Activated CD4-positive, alpha-beta T cell treated with anti-CD3 and anti-CD28 coated beads, Interleukin-2, Interleukin-4, amounts not matched to agents 100 ng/mL and 50 ng/mL, durations not matched to agents 16 hours and 8 hours (primary cell): ENCODE data around the gene FKBP11.
"Not testable (repeated sequence)": the region's sequence is repeated elsewhere in the genome, so short reads cannot be mapped to it uniquely, and the experiment has no call there.

ENCODE experiments used
- DNase-seq: peaks from one replicate; pipeline ENCODE4 v3.0.0-alpha.2; 2020; ENCODE audit warnings: low spot score

Gene FKBP11

DNA sequence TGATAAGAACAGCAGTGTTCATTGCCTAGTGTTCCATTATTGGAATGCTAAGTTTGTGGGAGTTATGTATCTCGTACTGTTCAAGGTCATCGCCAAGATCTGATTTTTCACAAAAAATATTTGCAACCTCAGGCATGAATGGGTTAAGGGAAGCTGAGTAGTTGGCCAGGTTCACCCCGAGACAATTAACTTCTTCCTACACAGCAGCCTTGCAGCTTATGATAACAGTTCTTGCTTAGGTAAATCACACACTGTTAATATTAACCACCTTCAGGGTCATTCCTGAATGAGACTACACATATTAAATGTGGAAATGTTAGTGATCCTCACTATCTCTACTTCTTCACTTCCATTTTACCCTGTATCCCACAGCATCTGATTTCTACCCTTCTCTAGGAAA lies 18.0 kb downstream of the FKBP11 start:
- DNase-seq: no peak

- DNase-seq: peak; percentile 86
Observed at GRCh38 chr12:48903982-48904411, 21.3 kb downstream of the FKBP11 start.

GRCh38 chr12:48903363-48903981 lies 21.8 kb downstream of the FKBP11 start:
- no peak for DNase-seq

- DNase-seq: peak; percentile 72
Observed at GRCh38 chr12:48901278-48901677, 24.0 kb downstream of the FKBP11 start.

GRCh38 chr12:48899651-48900050 lies 25.6 kb downstream of the FKBP11 start:
- no peak for DNase-seq

GRCh38 chr12:48894271-48894670 lies 31.0 kb downstream of the FKBP11 start:
- DNase-seq: no peak

DNA sequence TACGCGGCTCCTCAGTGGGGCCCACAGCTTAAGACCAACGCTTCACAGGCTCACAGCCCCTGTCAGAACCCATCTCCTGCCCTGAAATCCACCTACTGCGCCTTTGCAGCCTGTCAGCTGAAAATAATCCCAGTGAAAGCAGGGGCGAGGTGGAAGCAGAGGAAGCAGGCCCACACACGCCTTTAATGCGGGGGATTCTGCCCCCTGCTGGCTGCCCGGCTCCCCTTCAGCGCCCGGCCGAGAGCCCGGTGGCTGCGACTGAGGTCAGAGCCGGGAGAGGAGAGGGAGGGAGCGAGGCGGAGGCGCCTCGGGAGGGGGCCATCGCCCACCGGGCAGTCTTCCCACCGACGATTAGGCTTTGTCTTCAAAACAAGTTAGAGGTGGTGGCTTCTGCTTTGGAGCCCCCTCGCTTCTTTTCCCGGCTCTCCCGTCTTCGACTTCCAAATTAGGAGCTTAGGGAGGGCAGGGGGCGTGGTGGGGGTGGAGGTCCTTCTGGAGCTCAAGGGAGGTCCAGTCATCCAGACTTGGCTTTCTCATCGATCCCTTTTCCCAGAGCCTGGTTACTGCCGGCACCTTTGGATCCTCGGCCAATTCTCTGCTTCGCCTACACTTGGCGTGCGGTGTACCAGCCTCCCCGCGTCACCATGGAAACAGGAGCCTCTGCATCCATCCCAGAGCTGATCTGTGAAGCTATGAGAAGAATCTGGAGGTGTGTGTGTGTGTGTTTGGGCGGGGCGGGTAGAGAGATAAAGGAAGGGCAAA lies 34.5 kb downstream of the FKBP11 start:
- peak; percentile 75 for DNase-seq

DNA sequence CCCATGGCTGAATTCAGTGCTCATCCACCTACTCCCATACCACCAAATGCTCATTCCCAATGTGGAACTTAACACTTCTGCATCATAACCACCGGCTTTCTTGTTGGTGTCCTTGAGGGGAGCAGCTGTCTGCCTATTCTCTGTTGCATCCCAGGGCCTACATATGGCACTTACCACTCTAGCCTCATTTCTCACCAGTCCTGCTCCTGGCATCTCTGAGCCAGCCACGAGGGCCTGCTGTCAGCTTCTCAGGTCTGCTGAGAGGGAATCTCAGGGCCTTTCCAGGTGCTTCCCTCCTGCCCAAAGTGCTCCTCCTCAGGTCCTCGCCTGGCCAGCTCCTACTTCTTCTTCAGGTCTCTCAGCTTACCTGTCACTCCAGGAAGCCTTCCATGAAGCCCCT lies 35.6 kb downstream of the FKBP11 start:
- no peak for DNase-seq

DNA sequence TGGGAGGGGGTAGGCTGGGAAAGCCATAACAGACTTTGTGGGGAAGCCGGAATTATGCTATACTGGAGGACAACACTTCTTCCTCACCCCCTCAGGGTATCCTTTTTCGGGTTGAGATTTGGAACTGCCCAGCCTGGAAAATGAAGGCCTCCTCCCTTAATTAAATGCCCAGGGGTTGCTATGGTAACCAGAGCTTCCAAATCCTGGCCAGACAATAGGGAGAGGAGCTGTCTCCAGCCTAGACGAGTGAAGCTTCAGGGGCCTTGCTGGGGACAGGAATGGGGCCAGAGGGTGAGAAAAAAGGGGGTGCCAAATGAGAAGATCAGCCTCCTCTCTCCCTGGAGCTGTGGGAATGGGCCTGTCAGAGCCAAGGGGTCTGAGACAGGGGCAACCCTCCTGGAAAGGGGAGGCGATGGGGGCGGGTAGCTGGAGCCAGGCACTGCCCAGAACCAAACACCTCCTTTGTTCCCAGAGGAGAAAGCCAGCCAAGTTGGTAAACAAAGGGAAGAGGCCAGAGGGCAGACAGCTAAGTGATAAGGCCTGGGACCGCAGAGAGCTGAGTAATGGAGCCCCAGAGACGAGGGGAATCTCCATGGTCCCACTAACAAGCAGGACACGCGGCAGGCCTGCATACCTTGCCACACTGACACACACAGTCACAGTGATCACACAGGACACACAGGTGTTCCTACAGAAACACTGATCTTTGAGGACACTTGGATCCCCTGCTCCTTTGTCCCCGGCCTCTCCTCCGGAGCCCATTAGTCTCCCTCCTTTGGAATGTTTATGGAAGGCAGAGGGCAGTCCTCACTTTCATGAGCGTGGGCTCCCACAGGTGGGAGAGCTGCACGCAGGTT lies 41.8 kb downstream of the FKBP11 start:
- no peak for DNase-seq

GRCh38 chr12:48882972-48883304 lies 42.4 kb downstream of the FKBP11 start:
- no peak for DNase-seq

DNA sequence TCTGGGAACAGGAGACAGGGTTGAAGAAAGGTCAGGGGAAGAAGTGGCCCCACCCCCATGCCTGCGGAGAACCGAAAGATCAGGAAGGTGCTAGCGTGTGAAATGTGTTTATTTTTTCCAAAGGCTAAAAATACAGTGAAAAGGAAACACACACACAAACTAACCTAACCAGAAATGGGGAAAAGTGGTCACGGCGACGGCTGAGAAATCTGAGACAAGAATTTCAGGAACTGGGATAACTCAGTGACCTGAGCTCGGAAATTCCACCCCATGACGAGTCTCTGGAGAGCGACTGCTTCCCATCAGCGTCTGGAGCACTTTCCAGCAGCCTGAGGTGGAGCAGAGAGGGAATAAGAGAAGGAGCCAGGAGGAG lies 43.0 kb downstream of the FKBP11 start:
- no peak for DNase-seq

DNA sequence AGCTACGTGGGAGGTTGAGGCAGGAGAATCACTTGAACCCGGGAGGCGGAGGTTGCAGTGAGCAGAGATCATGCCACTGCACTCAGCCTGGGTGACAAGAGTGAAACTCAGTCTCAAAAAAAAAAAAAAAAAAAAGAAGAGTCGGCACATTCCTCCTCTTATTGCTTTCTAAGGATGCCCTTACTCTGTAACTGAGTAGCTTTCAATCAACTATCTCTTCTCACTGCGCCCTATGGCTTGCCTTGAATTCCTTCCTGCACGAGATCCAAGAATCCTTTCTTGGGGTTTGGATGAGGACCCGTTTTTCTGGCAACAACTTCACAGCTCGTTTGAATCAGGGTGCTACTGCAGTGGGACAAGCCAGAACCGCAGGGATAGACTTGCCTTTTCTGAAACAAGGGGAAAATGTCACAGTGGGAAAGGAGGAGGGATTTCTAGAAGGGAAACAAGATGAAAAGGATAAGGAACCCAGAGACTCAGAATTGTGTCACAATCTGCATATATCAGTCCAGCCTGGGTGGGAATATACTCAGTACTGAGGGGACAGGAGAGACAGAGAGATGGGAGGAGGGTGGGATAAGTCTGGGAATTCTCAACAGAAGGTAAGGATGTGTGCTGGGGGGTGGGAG lies 43.5 kb downstream of the FKBP11 start:
- DNase-seq: no peak

- no peak for DNase-seq
Observed at GRCh38 chr12:48880647-48881046, 44.6 kb downstream of the FKBP11 start.

DNA sequence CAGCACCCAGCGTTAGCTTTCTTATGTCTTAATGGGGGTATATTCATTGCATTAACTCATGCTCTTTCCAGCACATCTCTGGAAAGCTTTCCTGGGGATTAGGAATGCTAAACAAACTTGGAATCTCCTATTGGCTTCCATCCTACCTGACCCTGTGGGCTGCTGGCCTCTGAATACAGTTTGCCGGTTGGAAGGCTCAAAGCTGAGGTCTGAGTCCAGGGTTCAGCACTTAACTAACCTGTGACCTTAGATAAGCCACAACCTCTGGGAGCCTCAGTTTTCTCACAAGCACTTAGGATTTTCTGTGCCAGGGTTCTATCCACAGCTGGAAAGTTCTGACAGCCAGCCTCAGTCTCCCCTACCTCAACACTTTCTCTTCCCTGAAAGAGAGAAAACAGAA lies 46.7 kb downstream of the FKBP11 start:
- no peak for DNase-seq

DNA sequence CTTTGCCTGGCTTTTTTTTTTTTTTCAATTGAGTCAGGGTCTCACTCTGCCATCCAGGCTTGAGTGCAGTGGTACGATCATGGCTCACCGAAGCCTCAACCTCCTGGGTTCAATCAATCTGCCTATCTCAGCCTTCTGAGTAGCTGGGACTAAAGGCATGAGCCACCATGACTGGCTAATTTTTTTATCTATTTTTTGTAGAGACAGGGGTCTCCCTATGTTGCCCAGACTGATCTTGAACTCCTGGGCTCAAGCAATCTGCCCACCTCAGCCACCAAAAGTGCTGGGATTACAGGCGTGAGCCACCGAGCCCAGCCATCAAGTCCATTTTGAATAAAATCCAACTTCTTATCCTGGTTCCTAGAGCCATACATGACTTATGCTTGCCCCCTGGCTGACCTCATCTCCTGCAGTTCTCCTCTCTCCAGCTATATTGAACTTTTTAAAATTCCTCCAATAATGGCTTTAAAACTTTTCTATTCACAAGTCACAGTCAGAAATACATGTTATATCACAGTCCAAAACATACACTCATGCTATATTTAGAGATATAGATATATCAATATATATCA lies 49.3 kb downstream of the FKBP11 start:
- no peak for DNase-seq

DNA sequence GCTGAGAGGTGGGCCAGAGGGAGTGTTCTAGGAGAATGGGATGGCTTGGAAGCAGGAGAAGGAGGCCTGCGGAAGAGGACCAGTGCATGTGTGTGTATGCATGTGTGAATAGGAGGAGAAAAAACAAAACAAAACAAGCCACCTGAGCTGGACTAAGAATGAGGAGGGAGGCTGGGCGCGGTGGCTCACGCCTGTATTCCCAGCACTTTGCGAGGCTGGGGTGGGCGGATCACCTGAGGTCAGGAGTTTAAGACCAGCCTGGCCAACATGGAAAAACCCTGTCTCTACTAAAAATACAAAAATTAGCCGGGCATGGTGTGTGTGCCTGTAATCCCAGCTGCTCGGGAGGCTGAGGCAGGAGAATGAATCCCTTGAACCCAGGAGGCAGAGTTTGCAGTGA lies 51.8 kb downstream of the FKBP11 start:
- DNase-seq: not testable (repeated sequence)

DNA sequence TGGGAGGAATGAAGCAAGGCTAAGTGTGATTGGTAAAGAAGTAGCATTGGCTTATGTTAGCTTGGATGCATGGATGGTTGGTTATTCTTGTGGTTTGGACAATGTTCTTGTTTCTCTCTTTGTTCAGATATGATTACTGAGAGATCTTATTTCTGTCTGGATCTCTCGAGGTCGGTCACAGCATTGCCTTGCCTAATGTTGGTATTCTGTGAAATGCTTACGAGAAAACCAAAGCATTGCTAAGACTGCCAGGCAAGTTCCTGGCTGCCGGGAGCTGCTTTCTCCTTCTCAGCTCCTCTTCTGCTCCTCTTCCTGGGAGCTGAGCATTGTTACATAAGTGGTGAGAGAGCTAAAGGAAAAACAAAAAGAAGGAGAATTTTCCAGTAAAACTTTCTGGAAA lies 52.2 kb downstream of the FKBP11 start:
- no peak for DNase-seq
